GM13977 (cell line): ENCODE data around the gene CTCF.
"Not testable (repeated sequence)": the region's sequence is repeated elsewhere in the genome, so short reads cannot be mapped to it uniquely, and the experiment has no call there.

Experiments
- DNase-seq: peaks from one replicate; pipeline ENCODE4 v3.0.0; 2012; ENCODE audit warnings: low spot score
- in situ Hi-C: fragments of 300-500 bp; cut with MboI; formaldehyde crosslinking; loops from one replicate; pipeline ENCODE4 v1.12.0; 2022; ENCODE audit warnings: low sequenced_read_pairs, low pct_unique_long_range_greater_than_20kb, mixed read lengths, inconsistent platforms; ENCODE audit not compliant: unreplicated experiment
- TF ChIP-seq, protein P1 (sequence below): IDR thresholded peaks from 2 replicates; pipeline ENCODE4 v1.5.1; 2012; ENCODE audit warnings: mild to moderate bottlenecking, control low read depth; ENCODE audit not compliant: insufficient read depth; ENCODE audit errors: extremely low read depth, missing control alignments

The CTCF gene

DNA sequence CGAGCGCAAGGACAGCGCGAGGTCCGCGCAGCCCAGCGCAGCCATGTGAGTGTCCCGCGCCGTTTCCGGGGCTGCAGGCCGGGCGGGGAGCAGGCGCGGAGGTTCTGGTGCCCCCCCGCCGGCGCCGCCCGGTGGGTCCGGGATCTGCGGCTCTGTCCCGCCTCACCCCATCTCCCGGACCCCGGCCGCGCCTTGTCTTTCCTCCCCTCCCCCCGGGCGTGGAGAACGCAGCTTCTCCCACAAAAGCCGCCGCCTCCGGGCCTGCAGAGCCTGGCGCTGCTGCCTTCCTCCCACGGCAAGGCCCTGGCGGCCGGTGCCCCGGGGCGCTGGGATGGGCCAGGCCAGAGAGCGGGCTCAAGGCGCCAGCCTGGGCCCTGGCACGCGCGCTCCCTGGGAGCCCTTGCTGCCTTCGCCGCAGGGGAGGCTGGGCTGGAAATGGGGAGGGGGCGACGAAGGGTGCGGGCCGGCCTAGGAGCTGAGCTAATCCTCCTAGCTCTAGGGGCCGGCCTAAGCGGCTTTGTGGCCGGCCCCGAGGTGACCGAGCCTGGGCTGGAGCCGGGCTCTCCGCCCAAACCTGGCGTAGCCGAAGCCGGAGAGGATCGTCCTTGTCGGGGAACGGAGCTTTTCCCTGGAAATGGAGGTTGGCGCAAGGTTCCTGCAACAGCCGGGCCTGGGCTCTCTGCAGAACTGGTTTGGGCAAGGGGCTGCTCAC, 33.3 kb upstream of the CTCF start:
- TF ChIP-seq, protein P1, sequence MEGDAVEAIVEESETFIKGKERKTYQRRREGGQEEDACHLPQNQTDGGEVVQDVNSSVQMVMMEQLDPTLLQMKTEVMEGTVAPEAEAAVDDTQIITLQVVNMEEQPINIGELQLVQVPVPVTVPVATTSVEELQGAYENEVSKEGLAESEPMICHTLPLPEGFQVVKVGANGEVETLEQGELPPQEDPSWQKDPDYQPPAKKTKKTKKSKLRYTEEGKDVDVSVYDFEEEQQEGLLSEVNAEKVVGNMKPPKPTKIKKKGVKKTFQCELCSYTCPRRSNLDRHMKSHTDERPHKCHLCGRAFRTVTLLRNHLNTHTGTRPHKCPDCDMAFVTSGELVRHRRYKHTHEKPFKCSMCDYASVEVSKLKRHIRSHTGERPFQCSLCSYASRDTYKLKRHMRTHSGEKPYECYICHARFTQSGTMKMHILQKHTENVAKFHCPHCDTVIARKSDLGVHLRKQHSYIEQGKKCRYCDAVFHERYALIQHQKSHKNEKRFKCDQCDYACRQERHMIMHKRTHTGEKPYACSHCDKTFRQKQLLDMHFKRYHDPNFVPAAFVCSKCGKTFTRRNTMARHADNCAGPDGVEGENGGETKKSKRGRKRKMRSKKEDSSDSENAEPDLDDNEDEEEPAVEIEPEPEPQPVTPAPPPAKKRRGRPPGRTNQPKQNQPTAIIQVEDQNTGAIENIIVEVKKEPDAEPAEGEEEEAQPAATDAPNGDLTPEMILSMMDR = no peak
- in situ Hi-C loops = loop anchor here (25.0 kb wide), 1 partner anchor 383 kb away; no protein-coding TSS in a partner anchor

DNA sequence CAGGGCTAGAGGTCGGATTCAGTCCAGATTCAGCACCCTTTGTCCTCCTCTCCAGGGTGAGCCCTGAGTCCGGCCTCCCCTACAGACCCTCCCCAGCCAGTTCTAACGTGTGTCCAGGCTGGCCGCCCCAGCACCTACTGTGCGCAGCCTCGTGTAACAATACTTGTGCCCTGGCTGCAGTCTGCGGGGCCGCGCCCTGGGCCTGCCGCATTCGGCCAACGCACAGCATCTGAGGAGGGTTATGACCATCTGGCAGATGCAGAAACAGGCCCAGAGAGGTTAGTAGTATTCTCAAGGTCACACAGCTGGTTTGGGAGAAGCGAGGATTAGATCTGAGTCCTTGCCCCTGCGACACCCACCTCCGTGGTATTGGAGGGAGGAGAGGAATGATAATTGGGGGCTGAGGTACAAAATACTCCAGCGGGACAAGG, 32.7 kb upstream of the CTCF start:
- TF ChIP-seq, protein P1 = no peak
- in situ Hi-C loops = loop anchor here (10.0 to 25.0 kb wide), 2 partner anchors 125 to 383 kb away; no protein-coding TSS in a partner anchor
- peak; percentile 42 for DNase-seq

More for the DNA sequence above, 33.3 kb upstream of the CTCF start:
- peak; percentile 69 for DNase-seq

DNA sequence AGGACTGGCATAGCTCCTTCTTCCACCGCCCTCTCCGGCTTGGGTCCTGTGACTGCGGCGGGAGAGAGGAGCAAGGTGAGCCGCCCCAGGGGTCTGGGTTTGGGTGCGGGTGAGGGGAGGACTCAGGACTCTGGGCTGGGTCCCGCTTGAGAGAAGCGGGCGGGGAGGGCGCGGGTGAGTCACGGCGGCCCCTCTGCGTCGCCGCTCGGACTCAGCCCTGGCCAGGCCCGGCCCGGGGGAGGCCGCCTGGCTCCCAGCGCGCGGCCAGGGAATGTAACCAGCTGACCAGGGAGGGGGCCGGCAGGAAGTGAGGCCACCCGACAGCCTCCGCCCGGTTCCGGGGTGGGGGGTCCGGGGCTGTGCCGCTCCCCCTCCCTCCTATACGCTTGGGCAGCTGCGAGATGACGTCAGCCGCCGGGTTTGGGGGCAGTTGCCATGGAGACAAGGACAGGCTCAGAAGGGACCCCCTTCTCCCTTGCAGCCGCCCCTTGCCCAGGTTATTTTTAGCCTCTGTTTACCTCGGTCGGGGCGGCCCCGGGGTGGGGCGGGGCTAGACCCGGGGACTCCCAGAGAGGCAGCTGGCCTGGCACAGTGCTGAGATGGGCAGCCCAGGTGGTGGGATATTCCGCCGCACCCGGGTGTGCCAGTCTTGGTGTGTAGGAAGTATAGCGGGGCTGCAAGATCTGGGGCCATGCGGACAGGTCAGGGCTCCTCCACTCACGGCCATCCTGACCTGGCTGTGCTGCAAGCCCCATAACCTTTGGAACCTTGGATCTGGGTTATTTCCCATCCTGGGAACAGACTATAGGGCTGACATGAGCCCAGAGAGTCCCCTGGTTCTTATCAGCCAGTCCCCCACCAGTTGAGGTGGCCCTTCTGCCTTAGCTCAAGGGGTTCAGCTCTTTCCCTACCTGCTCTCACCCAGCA, 32.0 kb upstream of the CTCF start:
- DNase-seq = peak; percentile 81
- in situ Hi-C loops = loop anchor here (10.0 to 25.0 kb wide), 2 partner anchors 125 to 382 kb away; no protein-coding TSS in a partner anchor

DNA sequence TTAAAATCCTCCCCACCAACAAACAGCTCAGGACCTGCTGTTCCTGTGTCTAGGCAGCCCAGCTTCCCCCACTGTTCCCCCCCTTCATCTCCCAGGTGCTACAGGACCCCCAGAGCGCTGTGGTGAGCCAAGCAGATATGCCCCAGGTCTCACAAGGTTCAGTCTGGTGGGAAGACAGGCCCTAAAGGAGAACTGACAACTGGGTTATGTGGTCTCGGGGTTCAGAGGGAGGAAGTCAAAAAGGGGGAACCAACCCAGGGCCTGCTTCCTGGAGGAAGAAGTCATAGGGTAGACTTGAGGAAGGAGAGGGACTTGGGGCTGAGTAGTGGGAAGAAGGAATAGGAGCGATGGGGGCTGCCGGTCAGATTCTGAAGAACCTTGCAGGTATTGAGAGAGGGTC, 31.1 kb upstream of the CTCF start:
- in situ Hi-C loops = loop anchor here (10.0 to 25.0 kb wide), 2 partner anchors 124 to 381 kb away; no protein-coding TSS in a partner anchor
- TF ChIP-seq, protein P1 = no peak
- no peak for DNase-seq

More for the DNA sequence above, 32.0 kb upstream of the CTCF start:
- TF ChIP-seq, protein P1 = no peak

DNA sequence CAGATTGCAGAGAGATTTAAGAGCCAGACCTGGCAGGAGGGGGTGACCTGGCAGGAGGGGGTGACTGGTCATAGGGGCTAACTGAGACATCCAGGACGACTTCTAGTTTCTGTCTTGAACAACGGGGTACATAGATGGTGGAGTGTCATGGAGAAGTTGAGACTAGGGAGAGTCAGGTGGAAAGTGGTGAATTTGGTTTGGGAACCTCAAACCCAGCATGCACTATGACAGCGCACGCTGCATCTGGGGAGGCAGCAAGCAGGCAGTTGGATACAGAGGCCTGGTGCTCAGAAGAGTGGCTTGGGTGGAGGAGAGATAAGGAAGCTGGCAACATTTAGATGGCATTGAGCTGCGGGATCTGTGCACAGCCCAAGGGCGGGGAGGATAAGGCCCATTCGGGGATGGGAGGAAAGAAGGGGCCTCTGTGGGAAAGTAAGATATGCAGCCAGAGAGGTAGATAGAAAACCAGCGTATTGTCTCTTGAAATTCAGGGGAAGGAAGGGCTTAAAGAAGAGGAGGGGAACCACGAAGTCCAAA, 29.2 kb upstream of the CTCF start:
- in situ Hi-C loops = loop anchor here (10.0 to 25.0 kb wide), 2 partner anchors 122 to 379 kb away; no protein-coding TSS in a partner anchor
- TF ChIP-seq, protein P1 = no peak
- no peak for DNase-seq

DNA sequence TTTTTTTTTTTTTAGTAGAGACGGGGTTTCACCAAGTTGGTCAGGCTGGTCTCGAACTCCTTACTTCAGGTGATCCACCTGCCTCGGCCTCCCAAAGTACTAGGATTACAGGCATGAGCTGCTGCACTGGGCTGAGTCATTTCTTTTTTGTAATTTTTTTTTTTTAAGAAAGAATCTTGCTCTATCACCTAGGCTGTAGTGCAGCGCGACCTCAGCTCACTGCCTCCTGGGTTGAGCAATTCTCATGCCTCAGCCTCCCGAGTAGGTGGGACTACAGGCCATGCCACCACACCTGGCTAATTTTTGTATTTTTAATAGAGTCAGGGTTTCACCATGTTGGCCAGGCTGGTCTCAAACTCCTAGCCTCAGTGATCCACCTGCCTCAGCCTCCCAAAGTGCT, 28.3 kb upstream of the CTCF start:
- DNase-seq = not testable (repeated sequence)
- in situ Hi-C loops = loop anchor here (10.0 to 25.0 kb wide), 2 partner anchors 121 to 378 kb away; no protein-coding TSS in a partner anchor
